Measurements from ENCODE around the gene PRR11. TPM values are rescaled to one million over a fixed set of nuclear protein-coding genes. Genes with fewer than 3 reads are reported as not detected.
A peak's percentile ranks its signal among the peaks of the same experiment; 100 is the strongest.
"Not testable (repeated sequence)": the region's sequence is repeated elsewhere in the genome, so short reads cannot be mapped to it uniquely, and the experiment has no call there.

The PRR11 gene
- total RNA-seq, 1 donor from 2014 or later: 2.0 TPM

DNA sequence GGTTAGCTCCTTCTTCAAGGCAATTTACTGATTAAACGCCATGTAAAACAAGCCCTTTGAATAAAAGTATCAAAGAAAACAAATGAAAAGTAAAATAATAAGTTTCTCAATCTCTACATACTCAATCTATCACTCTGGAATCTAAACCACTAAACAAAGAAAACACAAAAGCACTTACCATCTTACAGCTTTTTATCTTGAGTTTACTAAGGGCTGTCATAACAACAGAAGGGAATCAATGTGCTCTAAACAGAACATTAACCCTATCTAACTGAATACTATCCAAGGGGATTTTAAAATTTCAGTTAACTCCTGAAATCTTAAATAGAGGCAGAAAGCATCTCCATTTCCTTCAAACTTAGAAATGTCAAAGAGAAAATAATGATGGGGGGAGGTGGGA lies 4.0 kb upstream of the PRR11 start:
- DNase-seq (ENCODE audit: low spot score): no peak

DNA sequence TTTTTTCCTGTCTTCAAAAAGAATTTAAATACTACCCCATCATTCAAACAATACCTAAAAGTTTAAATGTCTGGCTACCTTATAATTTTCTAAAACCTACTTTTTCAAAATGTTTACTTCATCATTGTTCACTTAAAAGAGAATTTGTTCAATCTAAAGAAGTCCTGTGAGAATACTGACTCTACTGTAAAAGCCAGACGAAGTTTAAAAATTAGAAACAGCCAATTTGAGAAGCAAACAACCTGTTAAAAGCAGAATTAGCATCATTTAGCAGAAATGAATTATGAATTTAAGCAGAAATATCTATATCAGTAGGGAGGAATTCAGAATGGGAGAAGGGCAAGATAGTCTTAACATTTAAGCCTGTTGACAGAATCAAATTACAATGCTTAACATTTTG lies 2.6 kb upstream of the PRR11 start:
- DNase-seq (ENCODE audit: low spot score): no peak

DNA sequence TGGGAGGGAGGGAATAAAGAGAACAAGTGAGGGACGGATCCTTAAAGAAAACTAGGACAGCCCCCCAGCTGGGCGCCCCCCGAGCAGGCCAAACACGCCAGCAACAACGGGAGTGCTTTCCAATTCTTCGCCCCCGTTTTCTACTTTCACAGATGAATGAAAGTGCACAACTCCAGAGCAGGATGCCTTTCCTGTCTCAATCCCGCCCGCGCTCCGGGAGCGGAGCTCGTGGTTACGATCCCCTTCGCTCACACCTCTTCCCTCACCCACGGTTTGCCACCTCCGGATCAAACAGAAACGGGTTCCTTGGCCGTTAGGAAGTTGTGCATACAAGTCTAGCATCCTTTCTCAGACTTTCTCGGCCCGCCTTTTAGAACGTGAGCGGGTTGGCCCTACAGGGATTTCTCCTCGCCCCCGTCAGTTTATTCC lies 1.2 kb upstream of the PRR11 start:
- DNase-seq (ENCODE audit: low spot score): no peak

DNA sequence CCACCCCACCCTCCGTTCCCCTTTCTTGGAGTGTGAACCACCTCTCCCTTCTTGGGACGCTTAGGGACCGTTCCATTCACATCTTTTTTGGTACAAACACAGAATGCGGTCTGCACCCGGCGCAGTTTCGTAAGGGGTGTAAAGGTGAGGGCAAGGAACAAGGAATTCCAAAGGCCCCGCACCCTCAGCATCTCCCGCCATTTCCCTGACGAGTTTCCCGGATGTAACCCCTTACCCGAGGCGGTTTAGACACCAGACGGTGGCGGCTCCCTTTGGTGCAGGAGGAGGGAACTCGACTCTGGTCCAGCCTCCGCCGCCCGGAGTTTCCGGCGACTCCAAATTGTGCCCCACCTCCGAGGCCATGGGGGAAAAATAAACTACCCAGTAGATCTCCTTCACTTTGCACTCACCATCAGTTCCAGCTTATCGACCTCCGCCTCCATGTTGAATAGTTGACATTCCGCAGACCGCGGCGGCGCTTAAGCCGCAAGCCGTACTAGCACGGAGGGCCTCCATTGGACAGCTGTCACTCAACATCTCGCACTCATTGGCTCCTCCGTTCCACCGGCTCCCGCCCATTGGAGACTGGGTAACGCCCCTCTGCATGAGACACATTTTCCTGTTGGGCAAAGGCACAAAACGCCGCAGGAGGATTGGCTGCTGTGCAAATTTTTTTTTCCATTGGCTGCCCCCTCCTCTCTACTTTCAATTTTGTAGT lies 666 bp upstream of the PRR11 start, which contains the start of gene SKA2:
Gene SKA2, minus strand, starts transcription at position 466 of the 718 bp plus-strand sequence. Its CDS starts 23 bp downstream, at position 443.
- peak; percentile 16 for DNase-seq (ENCODE audit: low spot score)

DNA sequence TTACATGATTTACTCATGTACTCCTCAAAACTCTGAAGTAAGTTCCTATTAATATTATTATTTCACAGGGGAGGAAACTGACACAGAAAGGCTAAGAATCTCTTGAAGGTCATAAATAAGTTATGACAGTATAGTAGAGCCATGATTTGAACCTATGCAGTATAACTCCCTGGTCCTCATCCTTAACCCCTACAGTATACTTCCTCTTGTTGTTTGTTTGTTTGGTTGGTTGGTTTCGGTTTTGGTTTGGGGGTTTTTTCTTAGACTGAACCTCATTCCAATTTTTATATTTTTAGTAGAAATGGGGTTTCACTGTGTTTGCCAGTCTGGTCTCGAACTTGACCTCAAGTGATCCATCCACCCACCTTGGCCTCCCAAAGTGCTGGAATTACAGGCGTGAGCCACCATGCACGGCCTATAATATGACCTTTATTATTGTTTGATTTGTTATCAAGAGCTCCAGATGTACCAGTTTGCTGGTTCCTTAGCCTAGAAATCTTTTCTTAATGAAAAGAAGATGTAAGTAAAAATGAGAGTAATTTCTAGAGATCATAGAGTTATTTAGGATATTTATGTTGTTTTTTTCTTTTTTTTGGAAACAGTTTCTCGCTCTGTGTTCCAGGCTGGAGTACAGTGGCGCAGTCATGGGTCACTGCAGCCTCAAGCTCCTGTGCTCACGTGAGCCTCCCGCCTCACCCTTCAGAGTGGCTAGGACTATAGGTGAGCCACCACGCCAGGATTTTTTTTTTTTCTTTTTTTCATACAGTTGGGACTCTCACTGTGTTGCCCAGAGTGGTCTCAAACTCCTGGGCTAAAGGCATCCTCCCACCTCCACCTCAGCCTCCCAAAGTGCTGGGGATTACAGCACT lies 4.8 kb downstream of the PRR11 start:
- DNase-seq (ENCODE audit: low spot score): no peak

DNA sequence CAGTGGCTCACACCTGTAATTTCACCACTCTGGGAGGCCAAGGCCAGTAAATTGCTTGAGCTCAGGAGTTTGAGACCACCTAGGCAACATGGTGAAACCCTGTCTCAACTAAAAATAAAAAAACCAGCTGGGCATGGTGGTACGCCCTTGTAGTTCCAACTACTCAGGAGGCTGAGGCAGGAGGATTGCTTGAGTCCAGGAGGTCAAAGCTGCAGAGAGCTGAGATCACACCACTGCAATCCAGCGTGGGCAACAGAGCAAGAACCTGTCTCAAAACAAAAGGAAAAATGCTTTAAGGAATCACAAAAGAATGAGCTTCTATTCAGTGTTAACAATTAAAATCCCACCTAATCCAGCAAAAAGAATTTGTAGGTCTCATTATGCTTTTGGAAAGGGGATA lies 5.9 kb downstream of the PRR11 start:
- DNase-seq (ENCODE audit: low spot score): no peak

DNA sequence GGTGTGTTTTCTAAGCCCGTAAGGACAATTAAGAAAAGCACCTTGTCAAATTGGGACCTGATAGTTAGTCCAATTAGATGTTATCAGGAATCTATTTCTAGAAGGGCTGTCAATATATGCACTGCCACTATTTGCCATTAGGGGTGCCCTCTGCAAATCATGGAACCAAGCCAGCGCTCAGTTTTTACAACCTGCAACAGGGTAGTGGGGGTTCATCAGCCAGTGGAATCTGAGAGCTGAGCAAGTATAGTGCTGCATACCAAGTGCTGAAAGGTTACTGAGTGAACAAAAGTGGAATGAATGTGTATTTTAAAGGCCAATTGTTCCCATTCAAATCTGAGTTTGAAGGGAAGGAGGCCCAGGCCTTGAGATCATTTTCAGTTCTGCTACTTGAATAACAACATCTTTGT lies 10.4 kb downstream of the PRR11 start:
- no peak for DNase-seq (ENCODE audit: low spot score)

DNA sequence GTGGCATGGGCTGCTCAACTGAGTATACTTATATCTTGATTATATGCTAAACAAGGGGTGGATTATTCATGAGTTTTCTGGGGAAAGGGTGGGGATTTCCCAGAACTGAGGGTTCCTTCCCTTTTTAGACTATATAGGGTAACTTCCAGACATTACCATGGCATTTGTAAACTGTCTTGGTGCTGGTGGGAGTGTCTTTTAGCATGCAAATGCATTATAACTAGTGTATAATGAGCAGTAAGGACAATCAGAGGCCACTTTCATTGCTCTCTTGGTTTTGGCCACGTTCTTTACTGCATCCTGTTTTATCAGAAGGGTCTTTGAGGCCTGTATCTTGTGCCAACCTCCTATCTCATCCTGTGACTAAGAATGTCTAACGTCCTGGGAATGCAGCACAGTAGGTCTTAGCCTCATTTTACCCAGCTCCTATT lies 12.0 kb downstream of the PRR11 start:
- DNase-seq (ENCODE audit: low spot score): no peak

DNA sequence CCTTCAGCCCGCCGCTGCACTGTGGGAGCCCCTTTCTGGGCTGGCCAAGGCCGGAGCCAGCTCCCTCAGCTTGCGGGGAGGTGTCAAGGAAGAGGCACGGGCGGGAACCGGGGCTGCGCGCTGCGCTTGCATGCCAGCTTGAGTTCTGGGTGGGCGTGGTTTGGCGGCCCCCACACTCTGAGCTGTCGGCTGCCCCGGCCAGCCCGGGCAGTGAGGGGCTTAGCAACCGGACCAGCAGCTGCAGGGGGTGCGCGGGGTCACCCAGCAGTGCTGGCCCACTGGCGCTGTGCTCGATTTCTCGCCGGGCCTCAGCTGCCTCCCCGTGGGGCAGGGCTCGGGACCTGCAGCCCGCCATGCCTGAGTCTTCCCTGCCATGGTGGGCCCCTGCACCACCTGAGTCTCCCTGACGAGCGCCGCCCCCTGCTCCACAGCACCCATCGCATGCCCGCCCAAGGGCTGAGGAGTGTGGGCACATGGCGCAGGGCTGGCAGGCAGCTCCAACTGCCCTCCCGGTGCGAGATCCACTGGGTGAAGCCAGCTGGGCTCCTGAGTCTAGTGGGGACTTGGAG lies 17.0 kb downstream of the PRR11 start:
- DNase-seq (ENCODE audit: low spot score): no peak

DNA sequence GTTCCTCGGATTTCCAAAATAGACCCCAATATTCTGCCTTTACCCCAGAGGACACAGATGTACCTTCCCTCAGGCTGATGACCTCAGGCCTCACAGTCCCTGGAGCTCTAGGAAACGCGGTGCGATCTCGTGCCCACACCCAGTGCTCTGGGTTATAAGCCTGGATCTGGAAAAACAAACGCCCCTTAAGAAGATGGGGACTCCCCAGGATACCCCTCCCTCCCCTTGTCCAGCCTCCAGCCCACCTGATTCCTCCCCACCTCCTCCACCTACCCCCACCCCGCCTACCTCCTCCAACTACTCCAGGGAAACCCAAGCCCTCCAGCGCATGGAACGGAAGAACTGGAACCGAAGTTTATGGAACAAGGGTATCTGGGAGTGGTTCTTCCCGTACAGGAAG lies 19.1 kb downstream of the PRR11 start:
- no peak for DNase-seq (ENCODE audit: low spot score)

DNA sequence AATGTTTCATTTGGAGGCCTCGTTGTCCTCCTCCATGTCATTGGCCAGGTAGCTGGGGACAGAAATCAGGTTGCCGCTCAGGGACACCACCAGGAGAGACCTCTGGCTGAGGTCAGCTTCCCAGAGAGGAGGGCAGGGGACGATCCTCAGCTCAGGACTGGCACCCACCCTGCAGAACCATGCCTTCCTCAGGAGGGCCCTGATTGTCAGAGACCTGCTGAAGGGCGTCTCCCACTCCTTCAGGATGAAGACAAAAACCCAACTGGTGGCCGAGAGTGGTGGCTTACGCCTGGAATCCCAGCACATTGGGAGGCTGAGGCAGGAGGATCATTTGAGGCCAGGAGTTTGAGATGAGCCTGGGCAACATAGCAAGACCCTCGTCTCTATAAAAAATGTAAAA lies 19.5 kb downstream of the PRR11 start:
- DNase-seq (ENCODE audit: low spot score): no peak

DNA sequence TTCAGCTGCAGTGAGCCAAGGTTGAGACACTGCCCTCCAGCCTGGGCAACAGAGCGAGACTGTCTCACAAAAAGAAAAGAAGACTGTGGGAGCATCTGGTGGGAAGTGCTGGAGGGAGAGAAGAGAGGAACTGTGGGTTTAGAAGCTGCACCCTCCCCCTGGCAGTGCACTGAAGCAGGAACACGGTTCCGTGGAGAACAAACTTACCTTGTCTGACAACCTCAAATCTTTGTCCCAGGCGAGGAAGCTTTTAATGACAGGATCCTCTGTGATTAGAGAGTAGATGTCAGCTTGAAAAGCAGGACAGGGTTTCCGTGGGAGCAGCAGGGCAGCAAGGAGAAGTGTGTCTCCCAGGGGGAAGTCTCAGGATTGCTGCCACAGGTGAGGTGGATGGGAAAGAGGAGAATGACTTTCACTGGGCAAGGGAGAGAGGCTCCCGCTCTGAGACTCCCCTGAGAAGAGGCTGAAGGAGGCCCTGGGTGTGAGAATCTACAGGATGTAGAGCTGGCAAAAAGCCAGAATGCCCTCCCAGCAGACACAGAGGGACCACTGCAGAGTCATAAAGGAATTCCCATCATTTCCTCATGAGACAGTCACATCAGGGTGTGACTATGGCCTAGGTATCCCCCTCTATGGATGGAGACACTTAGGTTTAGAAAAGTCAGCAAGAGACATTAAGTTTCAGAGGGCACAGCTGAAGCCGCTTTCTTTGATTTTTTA lies 22.9 kb downstream of the PRR11 start:
- DNase-seq (ENCODE audit: low spot score): no peak

DNA sequence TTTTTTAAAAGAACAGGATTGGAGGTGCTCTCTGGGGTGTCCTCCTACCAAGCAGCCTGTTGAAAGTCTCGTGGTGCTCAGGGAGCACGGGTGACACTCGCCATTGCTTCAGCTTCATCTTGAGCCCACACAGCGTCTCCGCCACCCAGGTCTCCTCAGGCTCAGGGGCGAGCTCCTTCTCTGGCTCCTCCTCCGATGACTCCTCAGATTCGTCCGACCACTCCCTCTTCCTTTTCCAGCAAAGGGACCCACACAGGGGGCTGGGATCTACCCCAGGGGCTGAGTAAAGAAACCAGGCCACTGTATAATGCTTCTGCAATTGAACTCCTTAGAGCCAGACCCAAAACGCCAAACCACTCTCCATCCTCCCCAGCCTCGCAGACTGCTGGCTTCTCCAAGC lies 24.1 kb downstream of the PRR11 start:
- not testable (repeated sequence) for DNase-seq (ENCODE audit: low spot score)

DNA sequence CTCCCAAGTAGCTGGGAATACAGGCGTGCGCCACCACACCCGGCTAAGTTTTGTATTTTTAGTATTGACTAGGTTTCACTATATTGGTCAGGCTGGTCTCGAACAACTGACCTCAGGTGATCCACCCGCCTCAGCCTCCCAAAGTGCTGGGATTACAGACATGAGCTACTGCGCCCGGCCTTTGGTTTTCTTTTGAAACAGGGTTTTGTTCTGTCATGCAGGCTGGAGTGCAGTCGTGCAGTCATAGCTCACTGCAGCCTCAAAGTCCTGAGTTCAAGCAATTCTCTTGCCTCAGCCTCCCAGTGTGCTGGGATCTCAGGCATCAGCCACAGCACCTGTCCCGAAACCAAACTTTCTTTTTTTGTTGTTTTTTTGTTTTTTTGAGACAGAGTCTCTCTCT lies 25.1 kb downstream of the PRR11 start:
- no peak for DNase-seq (ENCODE audit: low spot score)

DNA sequence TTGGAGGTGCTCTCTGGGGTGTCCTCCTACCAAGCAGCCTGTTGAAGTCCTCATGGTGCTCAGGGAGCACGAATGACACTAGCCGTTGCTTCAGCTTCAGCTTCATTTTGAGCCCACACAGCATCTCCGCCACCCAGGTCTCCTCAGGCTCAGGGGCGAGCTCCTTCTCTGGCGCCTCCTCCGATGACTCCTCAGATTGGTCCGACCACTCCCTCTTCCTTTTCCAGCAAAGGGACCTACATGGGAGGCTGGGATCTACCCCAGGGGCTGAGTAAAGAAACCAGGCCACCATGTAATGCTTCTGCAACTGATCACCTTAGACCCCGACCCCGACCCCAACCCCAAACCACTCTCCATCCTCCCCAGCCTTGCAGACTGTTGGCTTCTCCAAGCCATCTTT lies 25.9 kb downstream of the PRR11 start:
- DNase-seq (ENCODE audit: low spot score): no peak

DNA sequence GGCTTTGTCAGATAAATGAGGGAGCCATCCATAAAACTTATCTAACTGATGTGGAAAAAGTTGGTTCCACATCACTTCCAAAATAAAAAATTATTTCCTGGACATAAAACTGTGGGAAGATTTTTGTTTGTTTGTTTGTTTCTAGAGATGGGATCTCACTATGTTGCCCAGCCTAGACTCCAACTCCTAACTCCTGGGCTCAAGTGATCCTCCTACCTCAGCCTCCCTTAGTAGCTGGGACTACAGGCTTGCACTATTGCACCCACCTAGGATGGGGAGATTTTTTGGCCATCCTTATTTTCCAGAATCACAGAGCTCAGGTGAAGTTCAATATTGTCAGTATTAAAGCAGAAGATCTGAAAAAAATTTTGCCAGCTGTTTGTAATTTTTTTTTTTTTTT lies 30.5 kb downstream of the PRR11 start:
- no peak for DNase-seq (ENCODE audit: low spot score)

DNA sequence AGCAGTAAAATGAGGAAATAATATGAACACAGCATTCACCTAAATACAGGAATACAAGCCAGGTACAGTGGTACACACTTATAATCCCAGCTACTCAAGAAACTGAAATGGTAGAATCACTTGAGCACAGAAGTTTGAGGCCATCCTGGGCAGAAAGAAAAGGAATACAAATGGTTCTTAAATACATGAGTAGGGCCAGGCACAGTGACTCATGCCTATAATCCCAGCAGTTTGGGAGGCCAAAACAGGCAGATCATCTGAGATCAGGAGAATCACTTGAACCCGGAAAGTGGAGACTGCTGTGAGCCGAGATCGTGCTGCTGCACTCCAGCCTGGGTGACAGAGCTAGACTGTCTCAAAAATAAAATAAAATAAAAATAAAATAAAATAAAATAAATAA lies 31.3 kb downstream of the PRR11 start:
- no peak for DNase-seq (ENCODE audit: low spot score)

DNA sequence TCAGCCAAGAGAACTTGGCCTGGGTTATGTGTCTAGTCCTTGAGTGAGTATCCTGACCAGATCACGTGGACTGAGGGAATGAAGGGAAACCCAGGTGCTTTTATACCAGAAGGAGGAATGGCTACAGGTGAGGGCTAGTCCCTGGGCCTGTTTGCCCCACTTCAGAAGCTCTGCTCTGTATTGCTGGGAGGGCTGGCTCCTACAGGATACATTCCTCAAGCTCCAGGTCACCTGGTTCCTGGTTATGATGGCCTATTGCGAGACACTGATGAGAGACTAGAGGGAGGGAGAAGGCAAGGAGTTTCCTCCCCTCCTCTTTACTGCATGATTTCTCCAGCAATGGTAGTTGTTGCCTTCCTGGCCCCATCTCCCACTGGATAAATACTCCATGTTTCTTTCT lies 35.3 kb downstream of the PRR11 start:
- no peak for DNase-seq (ENCODE audit: low spot score)

DNA sequence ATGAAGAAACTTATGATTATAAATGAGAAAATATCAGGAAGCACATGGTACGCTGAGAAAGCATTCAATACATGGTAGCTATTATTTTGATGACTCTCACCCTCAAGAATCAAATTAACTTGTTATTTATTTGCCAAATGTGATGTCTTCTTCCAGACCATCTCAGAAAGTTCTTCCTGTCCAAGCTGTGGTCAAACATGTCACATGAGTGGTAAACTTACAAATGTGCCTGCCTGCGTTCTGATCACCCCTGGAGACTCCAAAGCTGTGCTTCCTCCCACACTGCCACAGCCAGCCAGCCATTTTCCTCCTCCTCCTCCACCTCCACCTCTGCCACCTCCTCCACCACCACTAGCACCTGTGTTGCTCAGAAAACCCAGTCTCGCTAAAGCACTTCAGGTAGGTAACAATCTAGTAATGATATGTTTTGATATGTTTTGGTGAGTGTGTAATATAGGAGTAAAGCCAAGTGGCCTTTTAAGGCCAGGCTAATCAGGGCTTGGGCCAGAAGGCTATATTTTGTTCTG lies 37.9 kb downstream of the PRR11 start:
- DNase-seq (ENCODE audit: low spot score): no peak

DNA sequence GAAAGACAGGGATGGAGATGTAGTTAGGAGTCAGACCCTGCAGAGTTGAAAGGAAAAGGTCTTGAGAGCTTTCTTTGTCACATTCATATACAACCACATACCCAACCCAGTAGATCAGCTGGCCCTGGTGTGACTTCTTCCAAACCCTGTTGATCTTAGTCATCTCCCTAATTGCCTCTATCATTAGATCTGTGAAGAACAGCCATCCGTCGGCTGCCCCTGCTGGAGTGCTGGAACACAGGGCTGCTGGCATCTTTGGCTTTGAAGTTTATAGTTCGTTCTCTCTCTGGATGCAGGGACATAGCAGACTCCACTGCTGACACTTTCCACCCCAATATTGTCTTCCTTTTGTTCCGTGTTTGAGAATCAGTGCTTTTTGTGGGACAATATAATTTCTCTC lies 43.9 kb downstream of the PRR11 start:
- DNase-seq (ENCODE audit: low spot score): no peak

DNA sequence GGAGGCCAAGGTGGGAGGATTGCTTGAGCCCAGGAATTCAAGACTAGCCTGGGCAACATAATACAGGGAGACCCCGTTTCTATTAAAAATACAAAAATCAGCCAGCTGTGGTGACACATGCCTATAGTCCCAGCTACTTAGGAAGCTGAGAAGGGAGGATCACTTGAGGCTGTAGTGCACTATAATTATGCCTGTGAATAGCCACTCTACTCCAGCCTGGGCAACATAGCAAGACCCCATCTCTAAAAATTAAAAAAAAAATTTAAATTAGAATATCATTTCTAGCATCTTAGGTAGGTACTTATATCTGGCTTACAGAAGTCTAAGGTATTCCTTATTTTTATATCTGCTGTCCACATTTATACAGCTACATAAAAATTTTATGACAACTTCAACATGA lies 46.8 kb downstream of the PRR11 start:
- DNase-seq (ENCODE audit: low spot score): no peak

DNA sequence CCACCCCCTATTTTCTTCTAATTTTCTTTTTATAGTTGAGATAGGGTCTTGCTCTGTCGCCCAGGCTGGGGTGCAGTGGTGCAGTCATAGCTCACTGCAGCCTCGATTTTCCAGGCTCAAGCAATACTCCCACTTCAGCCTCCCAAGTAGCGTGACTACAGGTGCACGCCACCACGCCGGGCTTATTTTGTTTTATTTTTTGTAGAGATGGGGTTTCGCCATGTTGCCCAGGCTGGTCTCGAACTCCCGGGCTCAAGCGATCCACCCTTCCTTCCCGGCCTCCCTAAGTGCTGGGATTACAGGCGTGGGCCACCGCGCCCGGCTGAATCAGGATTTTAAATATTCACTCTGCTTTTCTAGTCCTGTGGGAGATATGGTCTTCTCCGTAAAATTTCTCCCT lies 63.8 kb downstream of the PRR11 start:
- DNase-seq (ENCODE audit: low spot score): no peak

All from mucosa of gallbladder (tissue), 1 donor.